ENCODE data around the gene CHST15. TPM values are rescaled to one million over a fixed set of nuclear protein-coding genes. Genes with fewer than 3 reads are reported as not detected.

CHST15 gene
- total RNA-seq, 2 experiments from 2014 or later = 0.28 to 0.60 TPM

- H3K9me3 Mint-ChIP-seq = no peaks in the 10 kb centered on the region
- DNase-seq = no peak
- no peaks in the 10 kb centered on the region for H3K36me3 Mint-ChIP-seq
- no peak overlapping the region for H3K27ac Mint-ChIP-seq
- no peak overlapping the region for H3K4me3 Mint-ChIP-seq
- no peak for ATAC-seq (ENCODE audit: low read depth)
- POLR2A ChIA-PET = no interaction called here
- peaks cover 33% of the 10 kb centered on the region for H3K27me3 Mint-ChIP-seq
- no peaks in the 10 kb centered on the region for H3K4me1 Mint-ChIP-seq
Measured at GRCh38 chr10:124087672-124088634, 5.4 kb downstream of the CHST15 start.

GRCh38 chr10:124086787-124087671 is 6.4 kb downstream of the CHST15 start:
- Mint-ChIP-seq H3K9me3 (no peaks in the 10 kb centered on the region), H3K36me3 (no peaks in the 10 kb centered on the region), H3K27me3 (peaks cover 30% of the 10 kb centered on the region), H3K4me3 (no peak overlapping the region), H3K4me1 (no peaks in the 10 kb centered on the region), H3K27ac (no peak overlapping the region)
- POLR2A ChIA-PET = no interaction called here
- no peak for ATAC-seq (ENCODE audit: low read depth)
- DNase-seq = no peak

GRCh38 chr10:124086097-124086710 is 7.2 kb downstream of the CHST15 start:
- POLR2A ChIA-PET = no interaction called here
- ATAC-seq (ENCODE audit: low read depth) (no peak), DNase-seq (no peak)
- Mint-ChIP-seq H3K4me1 (no peaks in the 10 kb centered on the region), H3K27ac (no peak overlapping the region), H3K27me3 (peaks cover 23% of the 10 kb centered on the region), H3K4me3 (no peak overlapping the region), H3K9me3 (no peaks in the 10 kb centered on the region), H3K36me3 (no peaks in the 10 kb centered on the region)

GRCh38 chr10:124085680-124086079 is 7.7 kb downstream of the CHST15 start:
- no peaks in the 10 kb centered on the region for H3K9me3 Mint-ChIP-seq
- H3K36me3 Mint-ChIP-seq = no peaks in the 10 kb centered on the region
- no peak overlapping the region for H3K27ac Mint-ChIP-seq
- POLR2A ChIA-PET = no interaction called here
- DNase-seq (no peak), ATAC-seq (ENCODE audit: low read depth) (no peak)
- peaks cover 18% of the 10 kb centered on the region for H3K27me3 Mint-ChIP-seq
- H3K4me3 Mint-ChIP-seq = no peak overlapping the region
- no peaks in the 10 kb centered on the region for H3K4me1 Mint-ChIP-seq

GRCh38 chr10:124084708-124085107 is 8.7 kb downstream of the CHST15 start:
- peaks cover 9% of the 10 kb centered on the region for H3K27me3 Mint-ChIP-seq
- ATAC-seq (ENCODE audit: low read depth) = no peak
- POLR2A ChIA-PET = no interaction called here
- H3K9me3 Mint-ChIP-seq = no peaks in the 10 kb centered on the region
- H3K36me3 Mint-ChIP-seq = no peaks in the 10 kb centered on the region
- no peaks in the 10 kb centered on the region for H3K4me1 Mint-ChIP-seq
- no peak overlapping the region for H3K27ac Mint-ChIP-seq
- DNase-seq = no peak
- H3K4me3 Mint-ChIP-seq = no peak overlapping the region

- DNase-seq (no peak), ATAC-seq (ENCODE audit: low read depth) (no peak)
- Mint-ChIP-seq H3K27ac (no peak overlapping the region), H3K27me3 (peaks cover 5% of the 10 kb centered on the region), H3K36me3 (no peaks in the 10 kb centered on the region), H3K4me1 (no peaks in the 10 kb centered on the region), H3K4me3 (no peak overlapping the region), H3K9me3 (no peaks in the 10 kb centered on the region)
- POLR2A ChIA-PET = no interaction called here
Measured at GRCh38 chr10:124083740-124084397, 9.5 kb downstream of the CHST15 start.

- ATAC-seq (ENCODE audit: low read depth) (no peak), DNase-seq (no peak)
- Mint-ChIP-seq H3K9me3 (no peaks in the 10 kb centered on the region), H3K4me1 (no peaks in the 10 kb centered on the region), H3K4me3 (no peak overlapping the region), H3K27me3 (peaks cover 5% of the 10 kb centered on the region), H3K27ac (no peak overlapping the region), H3K36me3 (no peaks in the 10 kb centered on the region)
- POLR2A ChIA-PET = no interaction called here
Measured at GRCh38 chr10:124083047-124083739, 10.2 kb downstream of the CHST15 start.

GRCh38 chr10:124082555-124082954 is 10.8 kb downstream of the CHST15 start:
- H3K4me1 Mint-ChIP-seq = no peaks in the 10 kb centered on the region
- H3K4me3 Mint-ChIP-seq = no peak overlapping the region
- POLR2A ChIA-PET = no interaction called here
- no peak for DNase-seq
- no peaks in the 10 kb centered on the region for H3K9me3 Mint-ChIP-seq
- ATAC-seq (ENCODE audit: low read depth) = no peak
- H3K27ac Mint-ChIP-seq = no peak overlapping the region
- H3K36me3 Mint-ChIP-seq = no peaks in the 10 kb centered on the region
- H3K27me3 Mint-ChIP-seq = peaks cover 6% of the 10 kb centered on the region

- no peaks in the 10 kb centered on the region for H3K4me1 Mint-ChIP-seq
- no peak for ATAC-seq (ENCODE audit: low read depth)
Measured at GRCh38 chr10:124081547-124082140, 11.8 kb downstream of the CHST15 start.

GRCh38 chr10:124079864-124080263 is 13.5 kb downstream of the CHST15 start:
- H3K4me3 Mint-ChIP-seq = no peak overlapping the region
- POLR2A ChIA-PET = no interaction called here
- H3K36me3 Mint-ChIP-seq = no peaks in the 10 kb centered on the region
- H3K27ac Mint-ChIP-seq = no peak overlapping the region
- H3K4me1 Mint-ChIP-seq = peaks cover under 1% of the 10 kb centered on the region
- no peaks in the 10 kb centered on the region for H3K9me3 Mint-ChIP-seq
- H3K27me3 Mint-ChIP-seq = peaks cover 12% of the 10 kb centered on the region
- DNase-seq (no peak), ATAC-seq (ENCODE audit: low read depth) (no peak)

More at GRCh38 chr10:124081547-124082140, 11.8 kb downstream of the CHST15 start:
- H3K27me3 Mint-ChIP-seq = peaks cover 8% of the 10 kb centered on the region
- H3K27ac Mint-ChIP-seq = no peak overlapping the region
- no peaks in the 10 kb centered on the region for H3K9me3 Mint-ChIP-seq
- POLR2A ChIA-PET = interaction anchor here (0.6 kb wide), 1 partner anchor 332 kb away, joined by 4 read pairs; no protein-coding TSS in a partner anchor
- H3K36me3 Mint-ChIP-seq = no peaks in the 10 kb centered on the region
- H3K4me3 Mint-ChIP-seq = no peak overlapping the region
- no peak for DNase-seq

- Mint-ChIP-seq H3K4me3 (no peak overlapping the region), H3K9me3 (no peaks in the 10 kb centered on the region), H3K4me1 (peaks cover 7% of the 10 kb centered on the region), H3K27ac (no peak overlapping the region), H3K27me3 (peaks cover 16% of the 10 kb centered on the region), H3K36me3 (no peaks in the 10 kb centered on the region)
- POLR2A ChIA-PET = no interaction called here
- ATAC-seq (ENCODE audit: low read depth) = no peak
- no peak for DNase-seq
Measured at GRCh38 chr10:124078714-124079113, 14.7 kb downstream of the CHST15 start.

GRCh38 chr10:124078028-124078427 is 15.4 kb downstream of the CHST15 start:
- POLR2A ChIA-PET = no interaction called here
- H3K27ac Mint-ChIP-seq = no peak overlapping the region
- ATAC-seq (ENCODE audit: low read depth) (no peak), DNase-seq (no peak)
- H3K9me3 Mint-ChIP-seq = no peaks in the 10 kb centered on the region
- peaks cover 7% of the 10 kb centered on the region for H3K4me1 Mint-ChIP-seq
- no peak overlapping the region for H3K4me3 Mint-ChIP-seq
- peaks cover 16% of the 10 kb centered on the region for H3K27me3 Mint-ChIP-seq
- H3K36me3 Mint-ChIP-seq = no peaks in the 10 kb centered on the region

Data from activated naive CD8-positive, alpha-beta T cell treated with anti-CD3 and anti-CD28 coated beads, Interleukin-2, amount 10 ng/mL, durations not matched to agents 7 days and 5 days (primary cell).